GM08714 (cell line): ENCODE data around the gene CPHXL2.

Experiments used
- H3K4me3 ChIP-seq: fragments of 200-500 bp; sonication (Bioruptor generic); 2 replicates; pipeline ENCODE4 v1.5.1; 2014; ENCODE audit warnings: mild to moderate bottlenecking, low read length, inconsistent platforms
- ZNF274 ChIP-seq: IDR thresholded peaks from 2 replicates; pipeline ENCODE4 v1.6.1; 2012; ENCODE audit warnings: mild to moderate bottlenecking, low read depth, low read length

CPHXL2 gene

DNA sequence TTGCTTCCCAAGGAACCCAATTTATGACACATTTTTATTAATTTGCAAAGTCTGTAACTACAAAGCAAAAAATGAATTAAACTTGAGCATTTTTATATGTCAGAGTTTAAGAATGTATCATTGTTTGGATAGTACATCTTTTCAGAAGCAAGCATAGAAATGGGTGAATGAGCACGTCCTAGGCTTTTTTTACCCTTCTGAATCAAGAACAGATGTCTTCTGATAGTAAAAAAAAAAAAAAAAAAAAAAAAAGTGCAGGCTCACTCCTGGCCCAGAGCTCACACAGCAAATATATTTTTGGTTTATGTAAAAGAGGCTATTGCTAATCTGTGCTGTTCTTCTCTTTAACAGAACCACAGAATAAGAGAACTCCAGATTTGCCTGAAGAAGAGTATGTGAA, 22.9 kb downstream of the CPHXL2 start:
- no peak for TF ChIP-seq ZNF274
- no peak overlapping the region for H3K4me3 ChIP-seq

DNA sequence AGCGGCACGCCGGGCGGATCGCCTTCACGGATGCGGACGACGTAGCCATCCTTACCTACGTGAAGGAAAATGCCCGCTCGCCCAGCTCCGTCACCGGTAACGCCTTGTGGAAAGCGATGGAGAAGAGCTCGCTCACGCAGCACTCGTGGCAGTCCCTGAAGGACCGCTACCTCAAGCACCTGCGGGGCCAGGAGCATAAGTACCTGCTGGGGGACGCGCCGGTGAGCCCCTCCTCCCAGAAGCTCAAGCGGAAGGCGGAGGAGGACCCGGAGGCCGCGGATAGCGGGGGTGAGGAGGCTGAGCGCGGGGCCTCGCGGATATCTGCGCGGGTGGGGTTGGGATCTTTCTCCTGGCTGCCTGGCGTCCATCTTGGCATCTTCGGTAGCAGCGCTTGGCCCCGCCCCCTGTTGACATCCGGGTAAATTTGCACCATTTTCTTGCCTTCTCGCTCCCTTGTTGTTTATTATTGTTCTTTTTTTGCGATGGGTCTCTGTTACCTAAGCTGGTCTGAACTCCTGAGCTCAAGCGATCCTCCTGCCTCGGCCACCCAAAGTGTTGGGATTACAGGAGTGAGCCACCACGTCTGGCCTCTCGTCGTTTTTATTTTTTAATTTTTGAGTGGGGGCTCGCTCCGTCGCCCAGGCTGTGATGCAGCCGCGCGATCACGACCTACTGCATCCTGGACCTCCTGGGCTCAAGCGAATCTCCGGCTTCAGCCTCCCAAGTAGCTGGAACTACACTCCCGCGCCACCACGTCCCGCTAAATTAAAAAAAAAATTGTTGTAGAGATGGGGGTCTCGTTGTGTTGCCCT, 28.3 kb downstream of the CPHXL2 start:
- peak overlapping the region; percentile 76 for H3K4me3 ChIP-seq
- TF ChIP-seq ZNF274: no peak

DNA sequence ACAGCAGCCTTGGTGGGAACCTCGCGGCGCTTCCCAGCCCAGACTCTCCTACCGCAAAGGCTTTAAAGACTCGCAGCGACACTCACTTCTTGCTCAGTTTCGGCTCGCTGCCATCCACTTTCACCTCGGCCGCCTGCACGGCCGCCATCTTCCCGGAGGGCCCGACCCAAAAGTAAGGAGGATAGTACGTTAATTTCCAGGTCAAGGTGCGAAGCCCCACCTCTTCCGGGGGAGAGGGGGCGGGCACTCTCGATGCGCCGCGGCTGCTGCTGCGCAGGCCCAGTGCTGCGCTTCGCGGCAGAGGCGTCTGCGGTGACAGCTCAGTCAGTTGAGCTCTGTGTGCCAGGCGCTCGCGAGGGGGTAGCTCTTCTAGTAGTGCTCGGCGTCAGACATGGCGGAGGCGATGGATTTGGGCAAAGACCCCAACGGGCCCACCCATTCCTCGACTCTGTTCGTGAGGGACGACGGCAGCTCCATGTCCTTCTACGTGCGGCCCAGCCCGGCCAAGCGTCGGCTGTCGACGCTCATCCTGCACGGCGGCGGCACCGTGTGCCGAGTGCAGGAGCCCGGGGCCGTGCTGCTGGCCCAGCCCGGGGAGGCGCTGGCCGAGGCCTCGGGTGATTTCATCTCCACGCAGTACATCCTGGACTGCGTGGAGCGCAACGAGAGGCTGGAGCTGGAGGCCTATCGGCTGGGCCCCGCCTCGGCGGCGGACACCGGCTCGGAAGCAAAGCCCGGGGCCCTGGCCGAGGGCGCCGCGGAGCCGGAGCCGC, 29.1 kb downstream of the CPHXL2 start, which contains the start of the genes KARS1 and TERF2IP:
TSS of gene KARS1 (minus strand) at position 174 of the 773 bp plus-strand sequence. CDS start at position 148, 26 bp downstream.
TSS of gene TERF2IP (plus strand) at position 282 of the 773 bp plus-strand sequence. CDS start at position 392, 110 bp downstream.
- TF ChIP-seq ZNF274: no peak
- peak within 1 kb of the TSS; percentile 76 for H3K4me3 ChIP-seq

DNA sequence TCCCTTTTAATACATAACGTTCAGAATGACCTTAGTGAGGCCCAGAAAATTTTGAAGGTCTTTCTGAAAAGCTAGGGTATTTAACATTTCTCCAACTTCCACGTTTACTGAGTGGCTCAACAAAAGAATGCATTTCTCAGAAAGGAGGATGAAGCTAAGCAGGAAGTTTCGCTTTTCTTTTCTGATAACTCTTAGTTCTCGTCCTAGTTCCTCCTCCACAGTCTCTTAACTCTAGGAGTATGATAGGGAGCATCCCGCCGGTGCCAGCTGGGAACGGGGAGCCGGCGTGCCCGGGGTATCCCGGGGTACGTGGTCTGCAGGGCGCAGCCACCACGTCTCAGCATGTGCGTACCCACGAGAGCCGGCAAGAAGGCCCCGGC, 29.7 kb downstream of the CPHXL2 start:
- H3K4me3 ChIP-seq: peak overlapping the region; percentile 76
- TF ChIP-seq ZNF274: no peak

DNA sequence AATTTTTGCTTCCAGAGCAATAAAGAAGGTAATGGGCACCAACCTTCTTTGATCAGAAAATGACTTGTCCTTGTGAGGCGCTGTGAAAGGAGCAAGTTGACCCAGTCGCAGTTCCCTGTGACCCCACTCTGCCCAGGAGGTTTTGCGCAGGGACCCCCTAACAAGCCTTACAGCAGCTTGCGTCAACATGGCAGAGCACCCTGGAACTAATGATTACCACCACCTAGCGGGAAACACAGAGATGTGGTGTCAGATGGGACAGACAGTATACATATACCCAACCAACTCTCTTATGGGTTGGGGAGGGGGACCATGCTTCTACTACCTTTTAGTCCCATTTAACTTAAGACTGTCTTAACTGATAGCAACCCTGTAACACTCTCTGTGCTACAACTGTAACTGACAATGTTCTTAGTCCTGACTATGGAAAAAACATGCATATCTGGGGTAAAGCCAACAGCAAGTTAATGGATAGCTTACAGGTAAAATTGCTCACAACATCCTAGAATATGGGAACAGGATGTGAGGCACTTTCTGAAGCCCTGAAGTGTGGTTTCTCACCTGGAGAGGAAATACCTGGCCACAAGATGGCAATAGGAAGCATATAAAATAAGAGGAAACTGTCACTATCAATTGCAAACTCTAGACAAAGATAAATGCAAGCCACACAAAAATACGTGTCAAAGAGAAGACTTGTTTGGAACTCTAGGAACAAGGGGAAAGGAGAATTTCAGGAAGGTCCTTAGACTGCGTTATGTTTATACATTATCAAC, 32.4 kb downstream of the CPHXL2 start:
- TF ChIP-seq ZNF274: no peak
- no peak overlapping the region for H3K4me3 ChIP-seq

DNA sequence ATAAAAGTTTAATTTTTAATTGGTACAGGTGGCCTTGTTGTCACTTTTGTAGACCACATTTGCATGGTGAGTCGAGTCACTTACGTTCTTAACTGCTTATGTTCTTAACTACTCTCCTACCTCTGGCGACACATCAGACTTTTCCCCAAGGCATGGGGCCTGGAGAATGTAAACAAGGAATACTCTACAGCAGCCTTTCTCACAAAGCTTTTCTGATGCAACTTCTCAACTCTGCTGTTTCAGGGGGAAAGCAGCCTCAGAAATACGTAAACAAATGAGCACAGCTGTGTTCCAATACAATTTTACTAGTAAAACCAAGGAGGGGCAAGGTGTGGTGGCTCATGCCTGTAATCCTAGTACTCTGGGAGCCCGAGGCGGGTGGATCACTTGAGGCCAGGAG, 36.2 kb downstream of the CPHXL2 start:
- no peak for TF ChIP-seq ZNF274
- H3K4me3 ChIP-seq: no peak overlapping the region

DNA sequence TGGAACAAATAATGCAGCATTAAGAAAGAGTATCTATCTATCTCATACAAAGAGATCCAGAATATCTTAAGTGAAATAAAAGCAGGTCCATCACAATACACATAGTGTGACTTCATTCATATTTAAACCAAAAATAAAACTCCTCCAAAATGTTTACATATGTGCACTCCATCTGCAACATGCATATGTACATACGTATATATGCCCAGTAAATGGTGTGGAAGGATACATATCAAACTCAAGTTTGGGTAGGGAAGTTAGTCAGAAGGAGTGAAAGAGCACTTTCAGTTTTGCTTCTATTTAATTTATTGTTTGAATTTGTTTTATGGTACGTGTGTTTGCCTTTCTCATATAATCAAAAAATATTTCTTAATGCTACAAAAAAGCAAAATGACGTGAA, 41.8 kb downstream of the CPHXL2 start:
- no peak for TF ChIP-seq ZNF274
- no peak overlapping the region for H3K4me3 ChIP-seq

DNA sequence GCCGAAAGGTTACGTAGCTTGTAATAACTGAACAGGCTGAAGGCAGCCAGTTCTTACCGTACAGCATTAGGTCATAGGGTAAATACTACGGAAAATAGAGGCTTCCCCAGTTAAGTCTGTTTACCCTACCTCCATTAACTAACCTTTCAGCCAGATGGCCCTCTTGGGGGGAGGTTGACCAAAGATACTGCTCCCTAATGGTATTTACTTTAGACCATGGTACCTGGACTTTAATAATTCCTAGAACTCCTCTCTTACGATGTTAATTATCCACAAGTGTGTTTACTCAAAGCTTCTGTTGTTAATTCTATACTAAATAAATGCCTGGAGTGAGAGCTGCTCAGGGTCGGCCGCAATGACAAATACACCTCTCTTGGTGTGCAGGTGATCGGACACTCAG, 44.0 kb downstream of the CPHXL2 start:
- no peak for TF ChIP-seq ZNF274
- no peak overlapping the region for H3K4me3 ChIP-seq

DNA sequence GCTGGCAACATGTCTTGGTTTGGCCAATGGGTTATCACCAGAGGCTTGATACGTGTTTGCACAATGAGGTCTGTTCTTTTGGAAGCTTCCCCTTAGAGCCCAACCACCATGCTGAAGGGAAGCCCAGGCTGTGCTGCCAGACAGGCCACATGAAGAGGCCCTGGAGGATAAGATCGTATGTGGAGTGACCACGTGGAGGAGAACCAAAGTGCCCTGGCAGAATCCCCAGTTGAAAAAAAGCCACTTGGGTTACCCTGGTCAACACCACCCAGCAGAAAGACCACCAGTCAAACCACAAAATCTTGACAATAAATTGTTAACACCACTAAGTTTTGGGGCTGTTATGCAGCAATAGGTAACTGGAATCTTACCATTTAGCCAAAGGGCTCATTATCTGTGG, 46.8 kb downstream of the CPHXL2 start:
- no peak overlapping the region for H3K4me3 ChIP-seq
- TF ChIP-seq ZNF274: no peak

DNA sequence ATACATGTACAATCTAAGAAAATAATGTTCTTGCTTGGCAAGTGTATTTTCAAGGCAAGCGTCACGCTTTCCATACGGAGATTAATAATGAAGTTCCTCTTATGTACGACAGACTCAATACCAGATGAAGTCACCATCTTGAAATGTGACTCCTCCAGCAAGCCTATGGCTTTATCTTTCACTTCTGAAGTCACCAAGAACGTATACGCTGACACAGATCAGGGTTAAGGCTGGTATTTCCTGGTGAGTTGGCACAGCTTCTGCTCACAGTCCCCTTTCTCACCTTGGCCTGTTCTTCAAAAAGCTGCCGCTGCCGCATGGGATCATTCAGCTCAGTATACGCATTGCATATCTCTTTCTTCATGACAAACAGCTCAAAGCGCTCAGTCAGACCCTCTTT, 47.7 kb downstream of the CPHXL2 start:
- H3K4me3 ChIP-seq: no peak overlapping the region
- TF ChIP-seq ZNF274: no peak

DNA sequence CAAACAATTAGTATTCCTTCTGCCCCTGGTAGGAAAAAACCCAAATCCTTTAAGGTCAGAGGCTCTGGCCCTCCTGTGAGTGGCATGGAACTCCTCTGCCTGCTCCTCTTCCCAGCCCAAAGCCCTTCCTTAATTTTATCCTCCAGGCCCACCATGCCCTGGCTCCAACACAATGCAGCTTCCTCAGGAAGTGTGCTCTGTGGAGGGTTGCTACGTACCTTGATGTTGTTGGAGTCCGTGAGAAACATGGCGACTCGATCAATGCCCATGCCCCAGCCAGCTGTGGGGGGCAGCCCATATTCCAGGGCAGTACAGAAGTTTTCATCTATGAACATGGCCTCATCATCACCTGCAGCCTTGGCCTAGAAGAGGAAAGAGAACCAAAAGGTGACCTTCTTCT, 48.5 kb downstream of the CPHXL2 start:
- no peak overlapping the region for H3K4me3 ChIP-seq
- no peak for TF ChIP-seq ZNF274

DNA sequence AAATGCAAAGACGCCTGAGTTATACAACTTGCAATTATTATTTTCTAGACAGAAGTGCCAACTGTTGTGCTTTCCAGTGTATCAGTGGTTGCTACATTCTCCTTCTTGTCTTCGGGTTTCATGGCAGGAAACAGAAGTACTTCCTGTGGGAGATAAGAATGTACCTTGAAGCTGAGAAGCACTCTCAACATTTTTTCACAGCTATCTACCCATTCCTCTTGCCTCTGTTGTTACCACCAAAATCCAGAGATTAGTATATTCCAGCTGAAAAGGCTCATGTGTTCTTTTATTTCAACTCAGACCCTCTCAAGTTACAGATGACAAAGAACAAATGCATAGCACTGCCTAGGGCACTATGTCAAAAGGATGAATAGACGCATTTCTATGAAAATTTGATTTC, 49.0 kb downstream of the CPHXL2 start:
- H3K4me3 ChIP-seq: no peak overlapping the region
- no peak for TF ChIP-seq ZNF274

DNA sequence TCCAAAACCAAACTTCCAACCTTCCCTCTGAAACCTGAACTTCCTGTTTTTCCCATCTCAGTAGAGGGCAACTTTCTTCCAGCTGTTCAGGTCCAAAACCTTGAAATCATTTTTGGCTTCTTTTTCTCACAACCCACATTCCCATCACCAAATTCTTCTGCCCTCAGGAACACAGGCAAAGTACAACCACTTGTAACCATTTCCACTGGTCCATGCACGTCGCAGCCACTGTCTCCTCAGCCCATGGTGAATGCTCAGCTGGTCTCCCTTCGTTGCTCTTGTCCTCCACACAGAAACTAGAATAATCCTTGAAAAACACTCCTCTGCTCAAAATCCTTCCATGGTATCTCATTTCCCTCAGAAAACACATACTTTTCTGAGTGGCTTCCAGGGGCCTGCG, 50.0 kb downstream of the CPHXL2 start:
- TF ChIP-seq ZNF274: no peak
- no peak overlapping the region for H3K4me3 ChIP-seq

DNA sequence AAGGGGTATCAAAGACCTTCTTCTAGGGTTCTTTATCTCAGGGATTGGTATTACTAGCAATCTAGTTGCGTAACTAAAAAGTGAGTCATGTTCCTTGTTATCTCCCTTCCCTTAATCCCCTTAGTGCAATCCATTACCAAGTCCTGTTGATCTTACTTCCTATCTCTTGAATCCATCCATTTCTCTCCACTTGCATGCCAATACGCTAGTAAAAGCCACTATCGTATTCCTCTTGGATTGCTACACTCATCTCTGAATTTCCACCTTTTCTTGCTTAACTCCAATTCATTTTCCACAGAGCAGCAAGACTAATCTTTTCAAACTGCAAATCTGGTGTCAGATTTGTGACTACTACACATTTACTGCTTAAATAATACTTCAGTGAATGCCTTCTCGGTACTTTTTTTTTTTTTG, 51.9 kb downstream of the CPHXL2 start:
- no peak for TF ChIP-seq ZNF274
- no peak overlapping the region for H3K4me3 ChIP-seq
